DND-41 (cell line): Measurements from ENCODE around the gene APBA3.

ENCODE experiments used
- CTCF ChIP-seq: IDR thresholded peaks from 2 replicates; pipeline ENCODE4 v1.5.1; 2012; ENCODE audit warnings: borderline replicate concordance, low read length, moderate library complexity, mild to moderate bottlenecking; ENCODE audit not compliant: poor library complexity, severe bottlenecking; ENCODE audit errors: extremely low read depth
- EZH2 ChIP-seq: IDR thresholded peaks from 3 replicates; pipeline ENCODE4 v1.6.1; 2012; ENCODE audit warnings: borderline replicate concordance, low read depth, mild to moderate bottlenecking, moderate library complexity, low read length, inconsistent platforms; ENCODE audit not compliant: severe bottlenecking

DNA sequence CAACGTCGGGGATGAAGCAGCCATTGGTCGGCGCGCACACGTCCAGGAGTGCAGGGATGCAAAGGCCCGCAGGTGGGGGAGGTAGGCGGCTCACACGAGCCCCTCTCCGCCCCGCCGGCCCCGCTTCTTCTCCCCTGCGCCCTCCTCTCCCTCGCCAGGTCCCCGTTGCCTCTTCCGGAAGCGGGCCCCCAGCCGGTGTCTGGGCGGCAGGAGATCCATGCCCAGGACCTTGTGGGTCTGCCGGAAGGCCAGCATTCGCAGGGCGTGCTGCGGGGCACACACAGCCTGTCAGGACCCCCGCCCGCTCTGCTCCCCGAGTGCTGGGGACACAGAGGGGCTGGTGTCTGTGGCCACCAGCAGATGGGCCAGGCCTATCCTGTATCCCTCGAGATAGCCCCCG lies 44.4 kb upstream of the APBA3 start:
- TF ChIP-seq EZH2 (no peak), CTCF (no peak)
